ENCODE data around the gene TIFAB.

TIFAB gene

GRCh38 chr5:135481909-135482311 lies 29.8 kb upstream of the TIFAB start:
- DNase-seq, result no peak

DNA sequence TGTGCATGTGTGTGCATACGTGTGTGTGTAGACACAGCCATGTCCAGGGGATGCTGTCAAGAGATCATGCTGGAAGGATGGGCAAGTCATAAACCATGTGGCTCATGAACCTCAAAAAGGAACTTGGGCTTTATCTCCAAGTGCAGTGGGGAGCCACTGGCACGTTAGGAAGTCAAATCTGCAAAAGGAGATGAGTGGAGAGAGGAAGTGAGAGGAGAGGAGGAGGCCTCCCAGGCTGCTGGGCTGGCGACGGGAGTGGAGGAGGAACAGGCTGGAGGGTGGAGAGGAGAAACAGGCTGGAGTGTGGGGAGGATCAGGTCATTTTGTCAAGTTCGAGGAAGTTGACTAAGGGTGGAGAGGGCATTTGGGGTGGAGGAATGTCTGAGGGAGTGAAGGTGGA lies 29.2 kb upstream of the TIFAB start:
- DNase-seq, result no peak

- no peak for DNase-seq
Measured at GRCh38 chr5:135480511-135480910, 28.4 kb upstream of the TIFAB start.

- DNase-seq, result no peak
Measured at GRCh38 chr5:135478938-135479337, 26.8 kb upstream of the TIFAB start.

- no peak for DNase-seq
Measured at GRCh38 chr5:135477613-135478066, 25.5 kb upstream of the TIFAB start.

- no peak for DNase-seq
Measured at GRCh38 chr5:135476615-135477581, 24.7 kb upstream of the TIFAB start.

DNA sequence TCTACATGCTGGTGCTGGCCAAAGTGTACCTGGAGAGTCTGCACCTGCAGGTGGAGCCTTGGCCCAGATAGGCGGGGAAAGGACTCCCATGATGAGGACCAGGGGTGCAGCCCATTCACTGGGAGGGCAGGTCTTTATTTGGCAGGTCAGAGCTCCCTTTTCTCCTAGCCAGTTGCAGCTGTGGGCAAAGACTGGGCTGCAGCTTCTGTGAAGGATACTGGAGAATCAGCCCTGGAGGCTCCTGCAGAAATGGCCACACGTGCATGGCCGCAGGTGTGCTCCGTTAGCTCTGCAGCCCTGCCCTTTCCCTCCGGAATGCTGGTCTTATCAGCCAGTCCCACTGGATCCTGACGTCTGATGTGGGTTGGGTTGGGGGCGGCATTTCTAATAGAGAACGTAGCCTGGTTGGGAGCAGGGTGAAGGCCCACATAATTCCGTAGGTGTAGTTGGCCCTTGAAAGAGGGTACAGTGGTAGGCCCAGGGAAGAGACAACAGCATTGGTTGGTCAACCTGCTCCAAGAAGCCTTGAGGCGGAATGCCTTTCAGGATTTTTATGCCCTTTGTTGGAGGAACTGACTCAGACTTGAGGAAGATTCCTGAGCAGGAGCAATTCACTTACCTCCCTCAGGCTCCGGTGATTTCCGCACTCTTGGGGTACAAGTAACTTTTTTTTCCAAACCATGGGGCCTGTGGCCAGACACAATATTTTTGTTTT lies 22.0 kb upstream of the TIFAB start:
- DNase-seq, result no peak

- DNase-seq, result no peak
Measured at GRCh38 chr5:135472141-135472540, 20.0 kb upstream of the TIFAB start.

DNA sequence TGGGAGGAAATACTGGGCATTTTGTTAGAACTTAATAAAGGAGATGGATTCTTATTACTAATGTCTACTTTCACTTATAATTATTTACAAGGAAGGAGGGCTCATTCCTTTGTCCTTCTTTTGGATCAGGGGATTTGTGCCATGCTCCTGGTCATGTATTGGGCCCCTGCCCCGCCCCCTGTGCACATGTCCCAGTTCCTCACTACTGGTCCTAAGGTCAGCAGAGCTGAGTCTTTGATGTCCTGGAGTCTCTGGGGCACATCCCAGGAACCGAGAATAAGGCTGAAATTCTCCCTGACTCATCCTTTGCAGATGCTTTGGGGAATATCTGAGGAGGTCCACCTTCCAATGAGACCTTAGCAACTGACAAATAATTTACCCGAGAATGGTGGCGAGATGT lies 19.6 kb upstream of the TIFAB start:
- no peak for DNase-seq

GRCh38 chr5:135469911-135470310 lies 17.8 kb upstream of the TIFAB start:
- no peak for DNase-seq

DNA sequence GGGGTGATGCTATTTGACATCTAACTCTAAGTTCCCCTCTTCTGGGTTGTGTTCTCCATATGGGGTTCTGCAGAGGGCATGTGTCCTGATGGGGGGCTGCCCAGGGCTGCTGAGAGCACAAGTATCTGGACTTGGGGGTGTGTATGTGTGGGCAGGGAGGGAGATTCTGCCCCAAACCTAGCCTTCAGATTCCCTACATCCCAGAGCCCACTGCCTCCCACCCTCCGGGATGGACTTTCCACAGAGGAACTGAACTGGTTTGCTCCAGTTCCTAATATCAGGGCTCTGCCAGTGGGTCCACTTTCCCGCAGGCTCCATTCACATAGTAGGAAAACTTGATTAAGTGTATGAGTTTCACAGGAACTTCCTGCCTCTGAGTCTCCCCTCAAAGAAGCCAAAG lies 16.4 kb upstream of the TIFAB start:
- no peak for DNase-seq

GRCh38 chr5:135467871-135468485 lies 15.8 kb upstream of the TIFAB start:
- no peak for DNase-seq

DNA sequence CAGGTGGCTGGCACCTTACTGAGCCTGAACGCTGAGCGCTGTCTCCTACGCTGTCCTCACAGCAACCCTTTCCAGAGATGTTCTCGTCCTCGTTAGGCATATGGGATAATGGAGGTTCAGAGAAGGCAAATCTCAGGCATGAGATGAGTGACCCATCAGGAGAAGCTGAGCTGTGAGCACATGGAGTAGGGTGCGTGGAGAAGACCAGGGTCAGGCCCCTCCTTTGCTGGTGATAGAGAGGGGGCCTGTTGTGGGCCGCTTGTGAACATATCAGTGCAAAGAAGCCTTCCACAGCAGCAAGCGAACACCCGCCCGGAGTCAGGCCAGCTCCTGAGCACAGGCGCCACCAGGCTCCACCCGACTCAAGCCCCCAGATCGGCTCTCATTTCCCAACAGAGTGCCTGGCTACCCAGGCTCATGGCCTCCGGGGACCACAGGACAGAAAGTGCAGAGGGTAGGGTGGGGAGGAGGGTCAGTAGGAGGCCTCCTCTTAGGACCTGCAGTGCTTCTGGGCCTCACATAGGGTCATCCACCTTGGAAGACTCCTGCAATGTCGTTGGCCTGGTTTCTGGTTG lies 15.0 kb upstream of the TIFAB start:
- no peak for DNase-seq

DNA sequence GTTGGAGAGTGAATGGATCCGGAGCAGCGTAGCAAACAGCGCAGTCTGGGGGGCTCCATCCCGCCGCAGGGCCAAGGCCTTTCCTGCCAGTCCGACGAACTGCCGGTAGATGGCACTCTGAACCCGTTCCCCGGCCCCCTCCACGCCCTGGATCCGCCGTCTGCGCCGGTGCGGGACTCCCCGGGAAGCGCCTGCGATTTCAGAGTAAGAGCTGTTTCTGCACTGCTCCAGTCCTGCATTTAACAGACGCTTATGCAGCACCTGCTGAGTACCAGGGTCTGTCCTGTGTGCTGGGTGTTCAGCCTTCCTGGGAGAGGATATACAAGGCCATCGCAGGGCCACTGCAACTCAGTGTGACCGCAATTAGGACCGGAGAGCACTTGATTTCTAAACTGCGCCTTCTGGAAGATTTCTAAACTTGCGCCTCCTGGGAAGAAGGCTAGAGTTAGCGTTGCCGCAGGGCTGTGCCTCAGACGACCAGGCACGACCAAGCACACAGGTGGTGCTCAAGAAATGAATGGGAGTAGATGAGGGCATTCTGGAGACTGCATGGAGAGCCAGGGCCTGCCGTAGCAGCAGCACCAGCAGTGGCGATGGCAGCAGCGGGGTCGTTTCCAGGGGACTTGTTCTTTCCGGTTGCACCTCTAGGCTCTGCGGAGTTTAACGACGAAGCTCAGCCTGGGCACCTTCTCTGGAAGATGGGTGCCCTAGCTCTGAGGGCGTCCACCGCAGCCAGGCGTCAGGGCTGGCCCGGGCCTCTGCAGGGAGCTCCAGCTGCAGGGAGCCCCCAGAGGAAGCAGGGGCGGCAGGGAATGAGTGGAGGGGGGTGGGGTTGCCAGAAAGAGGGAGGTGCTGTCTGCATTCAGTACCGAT lies 14.3 kb upstream of the TIFAB start:
- DNase-seq, result peak; percentile 46 to 53 (median 48)

GRCh38 chr5:135465391-135466122 lies 13.4 kb upstream of the TIFAB start:
- DNase-seq, result no peak

- DNase-seq, result peak in 1 of 4 experiments; percentile 18
Measured at GRCh38 chr5:135462304-135462703, 10.2 kb upstream of the TIFAB start.

- no peak for DNase-seq
Measured at GRCh38 chr5:135461481-135462151, 9.5 kb upstream of the TIFAB start.

GRCh38 chr5:135460246-135461033 lies 8.3 kb upstream of the TIFAB start:
- DNase-seq, result no peak

GRCh38 chr5:135458921-135459331 lies 6.8 kb upstream of the TIFAB start:
- DNase-seq, result no peak

DNA sequence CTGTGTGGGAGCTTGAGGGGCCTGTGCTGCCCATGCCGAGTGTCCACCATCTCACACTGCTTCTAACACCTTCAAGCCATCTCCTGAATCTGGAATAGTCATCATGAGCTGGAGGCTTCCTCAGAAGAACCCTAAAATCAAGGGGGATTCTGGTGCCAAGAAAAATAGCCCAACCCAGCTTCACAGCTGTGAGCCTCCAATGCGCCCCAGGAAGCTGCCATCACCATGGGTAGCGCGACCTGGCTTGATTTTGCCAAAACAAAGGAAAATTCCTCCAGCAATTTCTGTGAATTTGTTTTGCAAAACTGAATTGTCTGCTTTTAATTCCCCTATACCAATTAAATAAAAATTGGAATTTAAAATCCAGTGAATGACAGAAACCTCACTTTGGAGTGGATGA lies 6.2 kb upstream of the TIFAB start:
- DNase-seq, result no peak

All from activated naive CD4-positive, alpha-beta T cell (primary cell).